ENCODE data around the gene SLC10A4. TPM values are rescaled to one million over a fixed set of nuclear protein-coding genes. Genes with fewer than 3 reads are reported as not detected.
A peak's percentile ranks its signal among the peaks of the same experiment; 100 is the strongest.

The SLC10A4 gene
- total RNA-seq, 4 donors from 2014 or later: not detected

GRCh38 chr4:48478273-48478672, 4.9 kb upstream of the SLC10A4 start:
- H3K27me3 ChIP-seq: peaks cover 0 to 5% of the 10 kb centered on the region in 2 donors
- no peak overlapping the region for H3K4me3 ChIP-seq
- no peak for DNase-seq
- H3K27ac ChIP-seq: no peak overlapping the region
- H3K4me1 ChIP-seq: peaks cover 0 to 1% (median under 1%) of the 10 kb centered on the region in 4 donors
- no peak for TF ChIP-seq POLR2A (IDR thresholded peaks at IDR 0.05)
- TF ChIP-seq CTCF (IDR thresholded peaks at IDR 0.05): no peak
- peaks cover 0 to under 1% (median 0%) of the 10 kb centered on the region in 4 donors for H3K9me3 ChIP-seq
- no peaks in the 10 kb centered on the region for H3K36me3 ChIP-seq

- no peak for DNase-seq
- Histone ChIP-seq H3K9me3 (peaks cover 0 to 3% (median 0%) of the 10 kb centered on the region in 4 donors), H3K4me1 (peaks cover 0 to 10% (median 5%) of the 10 kb centered on the region in 4 donors), H3K36me3 (no peaks in the 10 kb centered on the region), H3K27ac (no peak overlapping the region), H3K4me3 (no peak overlapping the region), H3K27me3 (peaks cover 0 to 22% of the 10 kb centered on the region in 2 donors)
- TF ChIP-seq CTCF (IDR thresholded peaks at IDR 0.05) (no peak), POLR2A (IDR thresholded peaks at IDR 0.05) (no peak)
Observed at GRCh38 chr4:48481581-48481980, 1.6 kb upstream of the SLC10A4 start.

GRCh38 chr4:48483777-48484493, 792 bp downstream of the SLC10A4 start:
- no peaks in the 10 kb centered on the region for H3K36me3 ChIP-seq
- TF ChIP-seq CTCF (IDR thresholded peaks at IDR 0.05) (no peak), POLR2A (IDR thresholded peaks at IDR 0.05) (no peak)
- peaks cover 0 to 3% (median 0%) of the 10 kb centered on the region in 4 donors for H3K9me3 ChIP-seq
- no peak for DNase-seq
- H3K4me3 ChIP-seq: peak overlapping the region in 3 of 4 donors; percentile 35 to 55 (median 45)
- H3K4me1 ChIP-seq: peaks cover 0 to 10% (median 5%) of the 10 kb centered on the region in 4 donors
- H3K27me3 ChIP-seq: peaks cover 0 to 26% of the 10 kb centered on the region in 2 donors
- no peak overlapping the region for H3K27ac ChIP-seq

- no peaks in the 10 kb centered on the region for H3K36me3 ChIP-seq
- TF ChIP-seq POLR2A (IDR thresholded peaks at IDR 0.05) (no peak), CTCF (IDR thresholded peaks at IDR 0.05) (no peak)
Observed at GRCh38 chr4:48484494-48485168, 1.5 kb downstream of the SLC10A4 start.

GRCh38 chr4:48489683-48490011, 6.5 kb downstream of the SLC10A4 start:
- no peak for DNase-seq
- H3K36me3 ChIP-seq: no peaks in the 10 kb centered on the region
- H3K4me1 ChIP-seq: peaks cover 0 to 15% (median 9%) of the 10 kb centered on the region in 4 donors
- no peaks in the 10 kb centered on the region for H3K9me3 ChIP-seq
- peak overlapping the region in 2 of 4 donors; percentile 39 to 46 for H3K4me3 ChIP-seq
- TF ChIP-seq CTCF (IDR thresholded peaks at IDR 0.05) (no peak), POLR2A (IDR thresholded peaks at IDR 0.05) (no peak)
- H3K27me3 ChIP-seq: peaks cover 0 to 27% of the 10 kb centered on the region in 2 donors
- H3K27ac ChIP-seq: no peak overlapping the region

More at GRCh38 chr4:48484494-48485168, 1.5 kb downstream of the SLC10A4 start:
- Histone ChIP-seq H3K27me3 (peaks cover 0 to 28% of the 10 kb centered on the region in 2 donors), H3K27ac (no peak overlapping the region), H3K4me3 (no peak overlapping the region), H3K4me1 (peaks cover 0 to 10% (median 5%) of the 10 kb centered on the region in 4 donors), H3K9me3 (peaks cover 0 to 3% (median 0%) of the 10 kb centered on the region in 4 donors)
- no peak for DNase-seq
